Measurements from ENCODE around the gene TMEM154. TPM values are rescaled to one million over a fixed set of nuclear protein-coding genes. Genes with fewer than 3 reads are reported as not detected.

The TMEM154 gene
- total RNA-seq, 1 donor from 2014 or later, result 39.4 TPM

- intact Hi-C loops (cut with micrococcal nuclease), result no loop called here
Observed at GRCh38 chr4:152672206-152673092, 7.3 kb downstream of the TMEM154 start.

- intact Hi-C loops (cut with micrococcal nuclease), result no loop called here
Observed at GRCh38 chr4:152668338-152668964, 11.3 kb downstream of the TMEM154 start.

- intact Hi-C loops (cut with micrococcal nuclease), result no loop called here
Observed at GRCh38 chr4:152667781-152668180, 12.0 kb downstream of the TMEM154 start.

- intact Hi-C loops (cut with micrococcal nuclease), result no loop called here
Observed at GRCh38 chr4:152666946-152667345, 12.9 kb downstream of the TMEM154 start.

- intact Hi-C loops (cut with micrococcal nuclease), result no loop called here
Observed at GRCh38 chr4:152665691-152666395, 14.0 kb downstream of the TMEM154 start.

GRCh38 chr4:152664067-152664378 lies 15.8 kb downstream of the TMEM154 start:
- intact Hi-C loops (cut with micrococcal nuclease), result loop anchor here (5.0 kb wide), 1 partner anchor 33 kb away; no protein-coding TSS in a partner anchor

DNA sequence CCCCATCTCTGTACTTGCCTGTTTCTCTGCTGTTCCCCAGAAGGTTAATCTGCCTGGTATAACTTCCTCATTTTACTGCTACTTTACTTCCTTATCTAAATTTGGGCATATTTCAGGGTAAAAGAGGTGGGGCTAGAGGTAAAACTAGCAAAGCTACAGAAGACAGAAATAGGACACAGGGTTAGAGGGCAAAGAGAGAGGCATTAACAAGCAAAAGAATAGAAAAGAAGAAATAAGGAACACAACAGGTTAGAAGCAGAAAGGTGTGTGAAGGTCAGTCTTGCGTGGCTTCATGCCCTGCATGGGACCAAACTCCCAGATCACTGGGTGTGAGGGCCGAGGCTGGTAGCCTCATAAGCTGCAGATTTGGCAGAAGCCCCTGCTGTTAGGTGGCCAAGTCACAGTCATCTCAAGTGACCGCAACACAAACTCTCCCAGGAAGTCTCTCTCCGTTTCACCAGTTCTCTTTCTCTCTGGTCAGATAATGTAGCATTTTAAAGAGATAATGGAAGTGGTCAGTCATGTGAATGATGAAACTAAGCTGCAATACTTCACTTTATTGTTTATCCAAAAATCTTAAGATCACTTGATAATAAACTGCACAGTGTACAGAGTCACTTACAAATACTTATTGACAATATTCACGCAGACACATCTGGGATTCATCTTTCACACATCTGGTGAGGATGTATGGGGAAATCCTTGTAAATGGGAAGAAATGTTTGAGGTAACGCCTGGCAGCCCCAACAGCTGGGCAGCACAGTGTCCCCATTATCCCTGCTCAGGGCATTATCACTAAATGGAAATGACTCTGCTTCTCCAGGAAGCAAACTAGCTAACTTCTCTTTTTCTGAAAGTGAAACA lies 16.4 kb downstream of the TMEM154 start:
- intact Hi-C loops (cut with micrococcal nuclease), result loop anchor here (1.0 to 5.0 kb wide), 2 partner anchors 17 to 34 kb away; no protein-coding TSS in a partner anchor

GRCh38 chr4:152661649-152662048 lies 18.1 kb downstream of the TMEM154 start:
- intact Hi-C loops (cut with micrococcal nuclease), result loop anchor here (5.0 kb wide), 1 partner anchor 36 kb away; no protein-coding TSS in a partner anchor

GRCh38 chr4:152660526-152660925 lies 19.3 kb downstream of the TMEM154 start:
- intact Hi-C loops (cut with micrococcal nuclease), result loop anchor here (5.0 kb wide), 1 partner anchor 37 kb away; no protein-coding TSS in a partner anchor

GRCh38 chr4:152659806-152660205 lies 20.0 kb downstream of the TMEM154 start:
- intact Hi-C loops (cut with micrococcal nuclease), result loop anchor here (5.0 kb wide), 1 partner anchor 37 kb away; no protein-coding TSS in a partner anchor

- intact Hi-C loops (cut with micrococcal nuclease), result no loop called here
Observed at GRCh38 chr4:152657657-152658056, 22.1 kb downstream of the TMEM154 start.

GRCh38 chr4:152655272-152656129 lies 24.3 kb downstream of the TMEM154 start:
- intact Hi-C loops (cut with micrococcal nuclease), result no loop called here

- intact Hi-C loops (cut with micrococcal nuclease), result no loop called here
Observed at GRCh38 chr4:152652102-152652501, 27.7 kb downstream of the TMEM154 start.

DNA sequence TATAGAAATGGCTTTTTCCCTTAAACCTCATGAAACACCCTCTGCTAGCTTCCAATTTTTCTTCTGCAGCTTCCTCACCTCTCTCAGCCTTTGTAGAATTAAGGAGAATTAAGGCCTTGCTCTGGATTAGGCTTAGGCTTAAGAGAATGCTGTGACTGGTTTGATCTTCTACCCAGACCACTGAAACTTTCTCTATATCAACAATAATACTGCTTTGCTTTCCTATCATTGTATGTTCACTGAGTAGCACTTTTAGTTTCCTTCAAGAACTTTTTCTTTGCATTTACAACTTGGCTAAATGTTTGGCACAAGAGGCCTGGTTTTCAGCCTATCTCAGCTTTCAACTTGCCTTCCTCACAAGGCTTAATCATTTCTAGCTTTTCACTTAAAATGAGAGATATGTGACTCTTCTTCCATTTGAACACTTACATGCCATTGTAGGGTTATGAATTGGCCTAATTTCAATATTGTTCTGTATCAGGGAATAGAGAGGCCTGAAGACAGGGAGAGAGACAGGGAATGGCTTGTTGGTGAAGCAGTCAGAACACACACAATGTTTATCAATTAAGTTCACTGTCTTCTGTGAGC lies 28.2 kb downstream of the TMEM154 start:
- intact Hi-C loops (cut with micrococcal nuclease), result no loop called here

- intact Hi-C loops (cut with micrococcal nuclease), result no loop called here
Observed at GRCh38 chr4:152646221-152646620, 33.6 kb downstream of the TMEM154 start.

GRCh38 chr4:152644130-152644529 lies 35.7 kb downstream of the TMEM154 start:
- intact Hi-C loops (cut with micrococcal nuclease), result loop anchor here (5.0 kb wide), 2 partner anchors 882 to 1282 kb away; partner anchors contain the start of gene GATB

DNA sequence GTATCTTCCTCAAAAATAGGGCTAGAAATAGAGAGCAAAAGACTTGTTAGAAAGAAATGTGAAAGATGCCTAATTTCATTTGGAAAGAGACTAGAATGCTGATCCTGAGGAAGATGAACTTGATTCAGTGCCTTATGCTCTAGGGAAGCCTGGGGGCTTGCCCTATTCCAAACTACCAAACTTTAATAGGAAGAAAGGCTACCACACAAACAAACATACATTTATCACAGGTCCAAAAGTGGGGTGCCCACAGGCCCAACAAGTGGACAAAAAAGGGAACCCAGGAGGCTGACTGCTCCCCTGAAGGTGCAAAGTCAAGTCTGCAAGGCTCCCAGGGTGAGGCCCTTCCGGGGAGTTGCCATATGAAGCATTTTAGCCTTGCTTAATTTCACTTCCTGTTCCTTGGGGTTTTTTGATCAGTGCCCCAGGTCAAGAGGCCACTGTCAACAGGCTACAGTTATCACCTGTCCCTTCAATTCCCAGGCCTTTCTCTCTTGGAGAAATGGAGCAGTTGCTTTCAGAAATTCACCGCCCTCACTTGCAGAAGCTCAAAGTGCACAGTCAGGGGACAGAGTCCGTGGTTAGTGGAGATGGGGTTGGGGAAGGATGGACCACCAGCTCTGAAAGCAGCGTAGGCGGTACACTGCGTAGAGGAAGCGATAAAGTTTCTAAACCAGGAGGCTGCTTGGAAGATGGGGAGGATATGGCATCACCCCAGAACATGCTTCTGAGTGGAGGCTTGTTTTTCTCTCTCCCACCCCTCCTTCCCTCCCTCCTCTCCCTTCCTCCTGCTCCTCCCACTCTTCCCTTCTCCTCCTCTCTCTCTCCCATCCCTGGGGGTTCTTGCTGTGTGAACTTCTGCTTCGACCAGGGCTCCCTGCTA lies 36.4 kb downstream of the TMEM154 start:
- intact Hi-C loops (cut with micrococcal nuclease), result loop anchor here (5.0 kb wide), 2 partner anchors 881 to 1281 kb away; partner anchors contain the start of gene GATB

Measured in T-helper 1 cell treated with Interleukin-12 subunit alpha and Interleukin-12 subunit beta and Interleukin-4 antibody, amounts not matched to agents 30 ng/mL and 1 ng/mL, for 36 hours (primary cell).